GM12878 (cell line): ENCODE results near the gene ITGAD. TPM values are rescaled to one million over a fixed set of nuclear protein-coding genes. Genes with fewer than 3 reads are reported as not detected.

Source experiments
- ATAC-seq: fragments of 200-7000 bp; cut with Tn5 transposase; 3 replicates; pipeline ENCODE4 v1.9.1; 2020; ENCODE audit warnings: mild to moderate bottlenecking, moderate library complexity
- BruUV-seq: library from RNA; stranded (reverse); fragments of 400-500 nt; replicated peaks from 2 replicates; lab custom pipeline; 2021; lab: Mats Ljungman, UMichigan
- CTCF ChIA-PET: fragments of 300-600 bp; sonication (Branson Sonifier 250); formaldehyde crosslinking; extraction: SDS; loops from one replicate; lab custom pipeline; 2021; ENCODE audit warnings: inconsistent platforms; lab: Yijun Ruan, JAX
- POLR2A ChIA-PET: fragments of 350-600 bp; formaldehyde crosslinking; extraction: SDS; loops from one replicate; lab custom pipeline; 2021; ENCODE audit warnings: inconsistent platforms; lab: Charles Lee
- RAD21 ChIA-PET: fragments of 300-600 bp; sonication (Branson Sonifier 250); formaldehyde crosslinking; loops from one replicate; lab custom pipeline; 2023; ENCODE audit warnings: antibody characterized with exemption; ENCODE audit not compliant: unreplicated experiment; lab: Charles Lee
- SMC1A ChIA-PET: fragments of 300-600 bp; sonication (Branson Sonifier 250); formaldehyde crosslinking; loops from one replicate; lab custom pipeline; 2023; ENCODE audit not compliant: unreplicated experiment, uncharacterized antibody; lab: Charles Lee
- DNase-seq: peaks from one replicate; pipeline ENCODE4 v3.0.0-alpha.2; 2011; ENCODE audit warnings: low read depth, low spot score
- FAIRE-seq: peaks from 3 replicates; lab custom pipeline; 2011; peaks lifted over from hg19 to GRCh38; lab: Jason Lieb, UNC
- H2AFZ ChIP-seq: 2 replicates; pipeline ENCODE4 v1.6.0; 2011; ENCODE audit warnings: low read depth, low read length, control low read depth; ENCODE audit not compliant: control insufficient read depth
- H3K27ac ChIP-seq: 2 replicates; pipeline ENCODE4 v1.5.1; 2011; ENCODE audit warnings: control low read depth; ENCODE audit not compliant: control insufficient read depth, insufficient read depth
- H3K27me3 ChIP-seq, 2 experiments: replicated peaks in 1 of 2; 2 replicates each; pipeline versions ENCODE4 v1.6.0 to v1.6.1; 2011; ENCODE audit warnings: low read length in 1 of 2; ENCODE audit not compliant: control insufficient read depth in 2 of 2, insufficient read depth in 2 of 2
- H3K36me3 ChIP-seq, 2 experiments: 2 replicates each; pipeline ENCODE4 v1.5.1; 2011; ENCODE audit warnings: low read length in 1 of 2; ENCODE audit not compliant: control insufficient read depth in 2 of 2, insufficient read depth in 2 of 2
- H3K4me1 ChIP-seq: 2 replicates; pipeline ENCODE4 v1.6.1; 2011; ENCODE audit warnings: mild to moderate bottlenecking, low read length, moderate library complexity, mixed read lengths; ENCODE audit not compliant: control insufficient read depth, insufficient read depth
- H3K4me2 ChIP-seq: 2 replicates; pipeline ENCODE4 v1.6.0; 2011; ENCODE audit warnings: control low read depth; ENCODE audit not compliant: control insufficient read depth, insufficient read depth
- H3K4me3 ChIP-seq: fragments of 200-600 bp; sonication (generic); 2 replicates; pipeline ENCODE4 v1.5.1; 2016
- H3K79me2 ChIP-seq: 2 replicates; pipeline ENCODE4 v1.6.0; 2011; ENCODE audit warnings: low read length; ENCODE audit not compliant: control insufficient read depth, insufficient read depth
- H3K9ac ChIP-seq: 2 replicates; pipeline ENCODE4 v1.8.0; 2011; ENCODE audit warnings: low read length, control low read depth, mixed read lengths; ENCODE audit not compliant: control insufficient read depth, insufficient read depth
- H3K9me3 ChIP-seq: replicated peaks from 3 replicates; pipeline ENCODE4 v1.5.1; 2011; ENCODE audit warnings: mild to moderate bottlenecking, low read length; ENCODE audit not compliant: control insufficient read depth, insufficient read depth
- H4K20me1 ChIP-seq: 2 replicates; pipeline ENCODE4 v1.6.0; 2011; ENCODE audit not compliant: control insufficient read depth, insufficient read depth
- CBFB ChIP-seq: IDR thresholded peaks from 2 replicates; pipeline ENCODE4 v1.6.1; 2016; ENCODE audit warnings: antibody characterized with exemption, low read depth
- CBX5 ChIP-seq: sonication (generic); IDR thresholded peaks from 2 replicates; pipeline ENCODE4 v1.6.1; 2016; ENCODE audit warnings: low read depth, moderate library complexity, mild to moderate bottlenecking, inconsistent platforms
- CHD1 ChIP-seq: IDR thresholded peaks from 2 replicates; pipeline ENCODE4 v1.6.1; 2012; ENCODE audit warnings: low read depth, low read length, improper control_type of control experiment
- EED ChIP-seq: sonication (generic); IDR thresholded peaks from 2 replicates; pipeline ENCODE4 v1.6.1; 2016; ENCODE audit warnings: antibody characterized with exemption, low read depth
- EP300 ChIP-seq, 2 experiments: fragments of 150-350 bp in 1 of 2; IDR thresholded peaks; 2 replicates each; pipeline ENCODE4 v1.6.1; 2011 to 2012; ENCODE audit warnings: low read depth in 2 of 2, low read length in 2 of 2, borderline replicate concordance in 1 of 2, improper control_type of control experiment in 1 of 2, inconsistent platforms in 1 of 2; ENCODE audit not compliant: control insufficient read depth in 1 of 2
- ESRRA ChIP-seq: IDR thresholded peaks from 2 replicates; pipeline ENCODE4 v1.6.1; 2012; ENCODE audit warnings: mild to moderate bottlenecking, low read length, improper control_type of control experiment
- KDM1A ChIP-seq: fragments of 200-600 bp; sonication (generic); IDR thresholded peaks from 2 replicates; pipeline ENCODE4 v1.6.1; 2016; ENCODE audit warnings: borderline replicate concordance
- NFYB ChIP-seq: IDR thresholded peaks from 2 replicates; pipeline ENCODE4 v1.6.1; 2011; ENCODE audit warnings: low read depth, mild to moderate bottlenecking, low read length, improper control_type of control experiment, moderate library complexity; ENCODE audit not compliant: insufficient read depth
- NR2C1 ChIP-seq: fragments of 450-650 bp; IDR thresholded peaks from 2 replicates; pipeline ENCODE4 v1.6.1; 2017; ENCODE audit warnings: antibody characterized with exemption, mild to moderate bottlenecking, moderate library complexity
- SP1 ChIP-seq: IDR thresholded peaks from one replicate; pipeline ENCODE4 v1.6.1; 2011; ENCODE audit warnings: low read depth, low read length
- WGBS: methylation state at CpG from one replicate; pipeline ENCODE4 v1.1.6; 2016; ENCODE audit warnings: low lambda C conversion rate; ENCODE audit not compliant: insufficient replicate concordance, insufficient coverage; ENCODE audit errors: missing lambda C conversion rate; 5-methylcytosine and 5-hydroxymethylcytosine counted together
- in situ Hi-C: fragments of 300-500 bp; cut with MboI; formaldehyde crosslinking; loops from 9 replicates; pipeline ENCODE4 v1.14.3; 2018; ENCODE audit warnings: mixed read lengths
- intact Hi-C: fragments of 100-400 bp; cut with micrococcal nuclease; formaldehyde crosslinking; loops from one replicate; pipeline ENCODE4 v1.14.2; 2022; ENCODE audit not compliant: unreplicated experiment
- polyA plus RNA-seq, 11 experiments: library from polyadenylated mRNA; depleted of rRNA in 4 of 11; unstranded in 6 of 11; stranded (reverse) in 5 of 11; fragments of >200 nt; fragmentation: Nextera tagmentation in 4 of 11; fragmentation: Illumina TruSeq in 1 of 11; extraction: Ambion mirVana in 4 of 11; extraction: Trizol in 1 of 11; gene quantifications; 1 replicate in 1 of 11; 2 replicates in 10 of 11; pipeline versions ENCODE4 v1.2.1 to v1.2.3, GENCODE V29; 2011 to 2016; ENCODE audit warnings: inconsistent platforms in 2 of 11, missing spikeins in 2 of 11, low read depth in 1 of 11
- total RNA-seq, 4 experiments: library from RNA; depleted of rRNA in 3 of 4; stranded (reverse); fragments of >200 nt in 3 of 4; fragmentation: Illumina TruSeq in 1 of 4; extraction: Trizol in 1 of 4; gene quantifications; 2 replicates each; pipeline versions ENCODE4 v1.2.1 to v1.2.3, GENCODE V29; 2013 to 2021
- TF ChIP-seq, protein P1 (sequence below): fragments of 450-650 bp; formaldehyde crosslinking; IDR thresholded peaks from 2 replicates; pipeline ENCODE4 v1.4.0; 2020; ENCODE audit warnings: mild to moderate bottlenecking, moderate library complexity
- TF ChIP-seq, protein P2 (sequence below): fragments of 450-650 bp; IDR thresholded peaks from 2 replicates; pipeline ENCODE4 v1.6.1; 2014; ENCODE audit warnings: mild to moderate bottlenecking
- TF ChIP-seq, protein P3 (sequence below): fragments of 450-650 bp; IDR thresholded peaks from 2 replicates; pipeline ENCODE4 v1.6.1; 2017; ENCODE audit warnings: low read depth, mild to moderate bottlenecking, moderate library complexity
- TF ChIP-seq, protein P4 (sequence below): fragments of 450-650 bp; IDR thresholded peaks from 2 replicates; pipeline ENCODE4 v1.6.1; 2016; ENCODE audit warnings: mild to moderate bottlenecking
- TF ChIP-seq, protein P5 (sequence below): IDR thresholded peaks from 2 replicates; pipeline ENCODE4 v1.6.1; 2012; ENCODE audit warnings: low read depth, low read length, improper control_type of control experiment

ITGAD gene
- total and polyA plus RNA-seq, 10 of the 15 experiments (the other 5 are each of a cell fraction or from before 2014, with no cell fraction given) = 0.29 to 4.0 (median 1.2) TPM

DNA sequence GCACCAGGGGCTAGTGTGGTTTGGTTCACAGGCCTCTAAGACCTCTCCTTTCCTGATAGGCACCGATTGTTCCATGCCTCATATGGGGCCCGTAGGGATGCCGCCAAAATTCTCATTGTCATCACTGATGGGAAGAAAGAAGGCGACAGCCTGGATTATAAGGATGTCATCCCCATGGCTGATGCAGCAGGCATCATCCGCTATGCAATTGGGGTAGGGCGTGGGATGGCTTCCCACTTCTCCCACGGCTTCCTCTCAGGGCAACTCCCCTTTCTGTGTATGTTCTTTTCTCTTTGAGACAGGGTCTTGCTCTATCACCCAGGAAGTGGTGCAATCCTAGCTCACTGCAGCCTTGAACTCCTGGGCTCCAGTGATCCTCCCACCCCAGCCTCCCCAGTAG is 32.9 kb upstream of the ITGAD start:
- in situ Hi-C loops (no loop called here), intact Hi-C loops (no loop called here)
- no peaks in the 10 kb centered on the region for H3K79me2 ChIP-seq
- WGBS = 69% methylated on average over 7 of the region's 7 CpGs
- no peak overlapping the region for H3K4me2 ChIP-seq
- no peaks in the 10 kb centered on the region for H4K20me1 ChIP-seq
- POLR2A ChIA-PET = no interaction called here
- no peaks in the 10 kb centered on the region for H3K27me3 ChIP-seq
- FAIRE-seq (no peak), DNase-seq (no peak), ATAC-seq (no peak)
- H3K9ac ChIP-seq = no peak overlapping the region
- SMC1A ChIA-PET = interaction anchor here (1.2 to 1.6 kb wide), 2 partner anchors 9 to 16 kb away, joined by 3 read pairs; no protein-coding TSS in a partner anchor
- peaks cover 15% of the 10 kb centered on the region for H3K4me1 ChIP-seq
- TF ChIP-seq SP1 = no peak
- TF ChIP-seq EP300 (IDR thresholded peaks at IDR 0.05; ENCODE audit: borderline replicate concordance in 1 of 2, control insufficient read depth in 1 of 2, low read depth in 2 of 2, low read length in 2 of 2) = no peak
- no peak for TF ChIP-seq CBX5
- TF ChIP-seq ESRRA = no peak
- TF ChIP-seq, protein P1, sequence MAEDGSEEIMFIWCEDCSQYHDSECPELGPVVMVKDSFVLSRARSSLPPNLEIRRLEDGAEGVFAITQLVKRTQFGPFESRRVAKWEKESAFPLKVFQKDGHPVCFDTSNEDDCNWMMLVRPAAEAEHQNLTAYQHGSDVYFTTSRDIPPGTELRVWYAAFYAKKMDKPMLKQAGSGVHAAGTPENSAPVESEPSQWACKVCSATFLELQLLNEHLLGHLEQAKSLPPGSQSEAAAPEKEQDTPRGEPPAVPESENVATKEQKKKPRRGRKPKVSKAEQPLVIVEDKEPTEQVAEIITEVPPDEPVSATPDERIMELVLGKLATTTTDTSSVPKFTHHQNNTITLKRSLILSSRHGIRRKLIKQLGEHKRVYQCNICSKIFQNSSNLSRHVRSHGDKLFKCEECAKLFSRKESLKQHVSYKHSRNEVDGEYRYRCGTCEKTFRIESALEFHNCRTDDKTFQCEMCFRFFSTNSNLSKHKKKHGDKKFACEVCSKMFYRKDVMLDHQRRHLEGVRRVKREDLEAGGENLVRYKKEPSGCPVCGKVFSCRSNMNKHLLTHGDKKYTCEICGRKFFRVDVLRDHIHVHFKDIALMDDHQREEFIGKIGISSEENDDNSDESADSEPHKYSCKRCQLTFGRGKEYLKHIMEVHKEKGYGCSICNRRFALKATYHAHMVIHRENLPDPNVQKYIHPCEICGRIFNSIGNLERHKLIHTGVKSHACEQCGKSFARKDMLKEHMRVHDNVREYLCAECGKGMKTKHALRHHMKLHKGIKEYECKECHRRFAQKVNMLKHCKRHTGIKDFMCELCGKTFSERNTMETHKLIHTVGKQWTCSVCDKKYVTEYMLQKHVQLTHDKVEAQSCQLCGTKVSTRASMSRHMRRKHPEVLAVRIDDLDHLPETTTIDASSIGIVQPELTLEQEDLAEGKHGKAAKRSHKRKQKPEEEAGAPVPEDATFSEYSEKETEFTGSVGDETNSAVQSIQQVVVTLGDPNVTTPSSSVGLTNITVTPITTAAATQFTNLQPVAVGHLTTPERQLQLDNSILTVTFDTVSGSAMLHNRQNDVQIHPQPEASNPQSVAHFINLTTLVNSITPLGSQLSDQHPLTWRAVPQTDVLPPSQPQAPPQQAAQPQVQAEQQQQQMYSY (CRISPR knock-in tag) = no peak
- no peak for TF ChIP-seq CBFB
- TF ChIP-seq, protein P2, sequence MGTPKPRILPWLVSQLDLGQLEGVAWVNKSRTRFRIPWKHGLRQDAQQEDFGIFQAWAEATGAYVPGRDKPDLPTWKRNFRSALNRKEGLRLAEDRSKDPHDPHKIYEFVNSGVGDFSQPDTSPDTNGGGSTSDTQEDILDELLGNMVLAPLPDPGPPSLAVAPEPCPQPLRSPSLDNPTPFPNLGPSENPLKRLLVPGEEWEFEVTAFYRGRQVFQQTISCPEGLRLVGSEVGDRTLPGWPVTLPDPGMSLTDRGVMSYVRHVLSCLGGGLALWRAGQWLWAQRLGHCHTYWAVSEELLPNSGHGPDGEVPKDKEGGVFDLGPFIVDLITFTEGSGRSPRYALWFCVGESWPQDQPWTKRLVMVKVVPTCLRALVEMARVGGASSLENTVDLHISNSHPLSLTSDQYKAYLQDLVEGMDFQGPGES = no peak
- TF ChIP-seq, protein P3, sequence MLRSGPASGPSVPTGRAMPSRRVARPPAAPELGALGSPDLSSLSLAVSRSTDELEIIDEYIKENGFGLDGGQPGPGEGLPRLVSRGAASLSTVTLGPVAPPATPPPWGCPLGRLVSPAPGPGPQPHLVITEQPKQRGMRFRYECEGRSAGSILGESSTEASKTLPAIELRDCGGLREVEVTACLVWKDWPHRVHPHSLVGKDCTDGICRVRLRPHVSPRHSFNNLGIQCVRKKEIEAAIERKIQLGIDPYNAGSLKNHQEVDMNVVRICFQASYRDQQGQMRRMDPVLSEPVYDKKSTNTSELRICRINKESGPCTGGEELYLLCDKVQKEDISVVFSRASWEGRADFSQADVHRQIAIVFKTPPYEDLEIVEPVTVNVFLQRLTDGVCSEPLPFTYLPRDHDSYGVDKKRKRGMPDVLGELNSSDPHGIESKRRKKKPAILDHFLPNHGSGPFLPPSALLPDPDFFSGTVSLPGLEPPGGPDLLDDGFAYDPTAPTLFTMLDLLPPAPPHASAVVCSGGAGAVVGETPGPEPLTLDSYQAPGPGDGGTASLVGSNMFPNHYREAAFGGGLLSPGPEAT = no peak
- no peak for TF ChIP-seq KDM1A
- no peak for TF ChIP-seq CHD1
- TF ChIP-seq, protein P4, sequence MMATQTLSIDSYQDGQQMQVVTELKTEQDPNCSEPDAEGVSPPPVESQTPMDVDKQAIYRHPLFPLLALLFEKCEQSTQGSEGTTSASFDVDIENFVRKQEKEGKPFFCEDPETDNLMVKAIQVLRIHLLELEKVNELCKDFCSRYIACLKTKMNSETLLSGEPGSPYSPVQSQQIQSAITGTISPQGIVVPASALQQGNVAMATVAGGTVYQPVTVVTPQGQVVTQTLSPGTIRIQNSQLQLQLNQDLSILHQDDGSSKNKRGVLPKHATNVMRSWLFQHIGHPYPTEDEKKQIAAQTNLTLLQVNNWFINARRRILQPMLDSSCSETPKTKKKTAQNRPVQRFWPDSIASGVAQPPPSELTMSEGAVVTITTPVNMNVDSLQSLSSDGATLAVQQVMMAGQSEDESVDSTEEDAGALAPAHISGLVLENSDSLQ = no peak
- TF ChIP-seq NR2C1 = no peak
- no peak for TF ChIP-seq EED
- TF ChIP-seq, protein P5, sequence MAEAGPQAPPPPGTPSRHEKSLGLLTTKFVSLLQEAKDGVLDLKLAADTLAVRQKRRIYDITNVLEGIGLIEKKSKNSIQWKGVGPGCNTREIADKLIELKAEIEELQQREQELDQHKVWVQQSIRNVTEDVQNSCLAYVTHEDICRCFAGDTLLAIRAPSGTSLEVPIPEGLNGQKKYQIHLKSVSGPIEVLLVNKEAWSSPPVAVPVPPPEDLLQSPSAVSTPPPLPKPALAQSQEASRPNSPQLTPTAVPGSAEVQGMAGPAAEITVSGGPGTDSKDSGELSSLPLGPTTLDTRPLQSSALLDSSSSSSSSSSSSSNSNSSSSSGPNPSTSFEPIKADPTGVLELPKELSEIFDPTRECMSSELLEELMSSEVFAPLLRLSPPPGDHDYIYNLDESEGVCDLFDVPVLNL = no peak
- no peak for TF ChIP-seq NFYB
- CTCF ChIA-PET = interaction anchor here (0.6 to 0.9 kb wide), 3 partner anchors 22 to 264 kb away, joined by 3 to 4 read pairs (median 4); no protein-coding TSS in a partner anchor
- H3K9me3 ChIP-seq = no peaks in the 10 kb centered on the region
- no peak overlapping the region for H3K27ac ChIP-seq
- RAD21 ChIA-PET = no interaction called here
- no peak overlapping the region for H2AFZ ChIP-seq
- no TSS peak for BruUV-seq
- no peaks in the 10 kb centered on the region for H3K36me3 ChIP-seq
- H3K4me3 ChIP-seq = no peak overlapping the region
